ENCODE measurements around the gene NOD1. TPM values are rescaled to one million over a fixed set of nuclear protein-coding genes. Genes with fewer than 3 reads are reported as not detected.

The NOD1 gene
- total and polyA plus RNA-seq, 2 of the 13 experiments (the other 11 are each of a cell fraction or from before 2014, with no cell fraction given), result 1.7 to 2.9 TPM

GRCh38 chr7:30505174-30505697, 26.7 kb upstream of the NOD1 start (continued):
- TF ChIP-seq CSRNP2 (CRISPR knock-in tag; conservative IDR thresholded peaks at IDR 0.05; ENCODE audit: low read depth) (no peak), RARG (CRISPR knock-in tag; IDR thresholded peaks at IDR 0.05; ENCODE audit: low read depth) (no peak), GTF2F1 (IDR thresholded peaks at IDR 0.05; ENCODE audit: low read length) (no peak), ZNF121 (CRISPR knock-in tag; IDR thresholded peaks at IDR 0.05) (peak; percentile 99), MAZ (IDR thresholded peaks at IDR 0.05; ENCODE audit: borderline replicate concordance, low read depth, low read length) (no peak), MAZ (CRISPR knock-in tag; IDR thresholded peaks at IDR 0.05; ENCODE audit: low read depth) (no peak)

GRCh38 chr7:30504301-30505173, 26.0 kb upstream of the NOD1 start, which contains the start of gene GGCT:
Gene GGCT (minus strand): TSS chr7:30504829. CDS start chr7:30504709, 120 bp downstream.
- Histone ChIP-seq H3K79me2 (ENCODE audit: insufficient read depth, low read length) (peaks cover 42% of the 10 kb centered on the region), H3K9ac (ENCODE audit: insufficient read depth, low read depth, low read length) (peak within 1 kb of the TSS; percentile 85), H3K4me2 (ENCODE audit: low read depth, low read length) (peak within 1 kb of the TSS; percentile 88), H3K4me3 (replicated peaks in 1 of 3; ENCODE audit: insufficient read depth in 1 of 3, low read depth in 2 of 3, low read length in 3 of 3) (peak within 1 kb of the TSS; percentile 68 to 86 (median 82)), H3K27me3 (ENCODE audit: control insufficient read depth in 1 of 2, insufficient read depth in 2 of 2, low read length in 2 of 2) (no peaks in the 10 kb centered on the region), H3K4me1 (ENCODE audit: insufficient read depth, low read length) (peaks cover 41% of the 10 kb centered on the region), H3K36me3 (replicated peaks in 1 of 2; ENCODE audit: control insufficient read depth in 1 of 2, insufficient read depth in 2 of 2, low read length in 2 of 2) (no peaks in the 10 kb centered on the region), H3K9me3 (ENCODE audit: low read length) (no peaks in the 10 kb centered on the region), H4K20me1 (ENCODE audit: insufficient read depth, low read length) (no peaks in the 10 kb centered on the region), H3K27ac (ENCODE audit: extremely low read length, insufficient read depth, low read length) (peak within 1 kb of the TSS; percentile 74), H2AFZ (ENCODE audit: low read length) (no peak within 1 kb of the TSS)
- DNase-seq (ENCODE audit: low spot score) (peak; percentile 97), FAIRE-seq (peak; percentile 96), ATAC-seq (peak; percentile 98)
- ChIA-PET POLR2A (no interaction called here), CTCF (ENCODE audit: low intra/inter-chr PET ratio, low total read pairs) (no interaction called here)
- intact Hi-C loops (cut with micrococcal nuclease; ENCODE audit: unreplicated experiment), result loop anchor here (1.0 kb wide), 1 partner anchor 26 kb away; the partner anchor contains the start of gene NOD1
- WGBS (ENCODE audit: low lambda C conversion rate), result 2% methylated on average over 21 of the region's 64 CpGs
- BruUV-seq (replicated peaks), result no TSS peak
- in situ Hi-C loops (cut with HindIII; ENCODE audit: extremely low pct_ligation_motif_present, low pct_unique_long_range_greater_than_20kb), result no loop called here
- no peak for TF ChIP-seq REL (CRISPR knock-in tag; conservative IDR thresholded peaks at IDR 0.05)
- TF ChIP-seq NAIF1 (CRISPR knock-in tag; IDR thresholded peaks at IDR 0.05; ENCODE audit: borderline replicate concordance), result peak; percentile 16; the same call in 1 of the 2 replicates
- peak; percentile 59; the same call in 1 of the 2 replicates for TF ChIP-seq ATF1 (CRISPR knock-in tag; IDR thresholded peaks at IDR 0.05)
- peak; percentile 47; the same call in 1 of the 2 replicates for TF ChIP-seq GABPA (IDR thresholded peaks at IDR 0.05; ENCODE audit: low read depth, low read length)
- peak; percentile 82 for TF ChIP-seq GABPA (CRISPR knock-in tag; IDR thresholded peaks at IDR 0.05; ENCODE audit: low read depth)
- peak; percentile 93 for TF ChIP-seq ZNF501 (CRISPR knock-in tag; IDR thresholded peaks at IDR 0.05)
- peak; percentile 87 for TF ChIP-seq ZNF761 (CRISPR knock-in tag; conservative IDR thresholded peaks at IDR 0.05)
- TF ChIP-seq ZNF749 (CRISPR knock-in tag; IDR thresholded peaks at IDR 0.05; ENCODE audit: borderline replicate concordance), result no peak
- peak; percentile 82 for TF ChIP-seq TAF1 (CRISPR knock-in tag; IDR thresholded peaks at IDR 0.05)
- no peak for TF ChIP-seq STAT5B (CRISPR knock-in tag; IDR thresholded peaks at IDR 0.05)
- TF ChIP-seq TCF7L2 (IDR thresholded peaks at IDR 0.05; ENCODE audit: low read depth, low read length), result no peak
- TF ChIP-seq PRDM15 (CRISPR knock-in tag; IDR thresholded peaks at IDR 0.05), result 0 out of 2 replicates have a peak, but pooled peaks have one; percentile 34

Measured in HepG2 (cell line).